ENCODE results near the gene CDH4.

The CDH4 gene

GRCh38 chr20:61548069-61548468 is 296.0 kb downstream of the CDH4 start:
- DNase-seq (ENCODE audit: low read depth in 1 of 2, low spot score in 1 of 2): no peak
- in situ Hi-C loops (cut with HindIII; ENCODE audit: low pct_unique_long_range_greater_than_20kb, low sequenced_read_pairs): no loop called here
- no peak for TF ChIP-seq JUND (IDR thresholded peaks at IDR 0.05; ENCODE audit: low read depth)

DNA sequence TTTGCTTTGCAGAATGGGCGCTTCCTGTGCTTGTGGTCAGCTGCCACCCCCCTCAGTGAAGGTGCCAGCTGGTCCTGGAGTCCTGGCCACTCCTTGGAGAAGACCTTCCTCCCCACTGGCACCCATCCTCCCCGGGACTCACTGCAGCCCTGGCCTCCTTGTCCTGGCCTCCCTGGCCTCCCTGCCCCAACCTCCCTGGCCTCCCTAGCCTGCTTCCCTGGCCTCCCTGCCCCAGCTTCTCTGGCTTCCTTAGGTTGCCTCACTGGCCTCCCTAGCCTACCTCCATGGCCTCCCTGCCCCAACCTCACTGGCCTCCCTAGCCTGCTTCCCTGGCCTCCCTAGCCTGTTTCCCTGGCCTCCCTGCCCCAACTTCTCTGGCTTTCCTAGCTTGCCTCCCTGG is 297.8 kb downstream of the CDH4 start:
- in situ Hi-C loops (cut with HindIII; ENCODE audit: low pct_unique_long_range_greater_than_20kb, low sequenced_read_pairs): no loop called here
- no peak for TF ChIP-seq JUND (IDR thresholded peaks at IDR 0.05; ENCODE audit: low read depth)
- DNase-seq (ENCODE audit: low read depth in 1 of 2, low spot score in 1 of 2): no peak

DNA sequence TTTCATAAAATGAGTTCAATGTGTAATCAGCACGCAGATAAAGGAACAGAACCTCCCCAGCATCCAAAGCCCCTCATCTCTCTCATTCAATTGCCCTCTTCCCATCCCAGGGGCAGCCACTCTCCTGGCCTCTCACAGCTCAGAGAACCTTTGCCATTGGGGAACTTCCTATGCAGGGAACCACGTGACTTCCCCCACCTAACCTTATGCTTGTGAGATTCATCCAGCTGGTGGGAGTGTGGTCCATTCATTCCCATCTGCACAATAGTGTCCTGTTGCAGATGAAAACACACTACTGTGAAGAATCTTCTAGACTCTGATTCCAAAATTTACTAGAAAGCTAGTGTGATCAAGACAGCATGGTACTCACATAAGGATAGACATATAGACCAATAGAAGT is 299.3 kb downstream of the CDH4 start:
- in situ Hi-C loops (cut with HindIII; ENCODE audit: low pct_unique_long_range_greater_than_20kb, low sequenced_read_pairs): no loop called here
- TF ChIP-seq JUND (IDR thresholded peaks at IDR 0.05; ENCODE audit: low read depth): no peak
- DNase-seq (ENCODE audit: low read depth in 1 of 2, low spot score in 1 of 2): no peak

GRCh38 chr20:61554617-61555016 is 302.6 kb downstream of the CDH4 start:
- in situ Hi-C loops (cut with HindIII; ENCODE audit: low pct_unique_long_range_greater_than_20kb, low sequenced_read_pairs): no loop called here
- TF ChIP-seq JUND (IDR thresholded peaks at IDR 0.05; ENCODE audit: low read depth): no peak
- DNase-seq (ENCODE audit: low read depth in 1 of 2, low spot score in 1 of 2): no peak

- TF ChIP-seq JUND (IDR thresholded peaks at IDR 0.05; ENCODE audit: low read depth): no peak
- no peak for DNase-seq (ENCODE audit: low read depth in 1 of 2, low spot score in 1 of 2)
- in situ Hi-C loops (cut with HindIII; ENCODE audit: low pct_unique_long_range_greater_than_20kb, low sequenced_read_pairs): no loop called here
Observed at GRCh38 chr20:61555566-61555965, 303.5 kb downstream of the CDH4 start.

- in situ Hi-C loops (cut with HindIII; ENCODE audit: low pct_unique_long_range_greater_than_20kb, low sequenced_read_pairs): no loop called here
- TF ChIP-seq JUND (IDR thresholded peaks at IDR 0.05; ENCODE audit: low read depth): no peak
- no peak for DNase-seq (ENCODE audit: low read depth in 1 of 2, low spot score in 1 of 2)
Observed at GRCh38 chr20:61556111-61556510, 304.1 kb downstream of the CDH4 start.

- no peak for TF ChIP-seq JUND (IDR thresholded peaks at IDR 0.05; ENCODE audit: low read depth)
- DNase-seq (ENCODE audit: low read depth in 1 of 2, low spot score in 1 of 2): no peak
- in situ Hi-C loops (cut with HindIII; ENCODE audit: low pct_unique_long_range_greater_than_20kb, low sequenced_read_pairs): no loop called here
Observed at GRCh38 chr20:61556673-61557072, 304.6 kb downstream of the CDH4 start.

- in situ Hi-C loops (cut with HindIII; ENCODE audit: low pct_unique_long_range_greater_than_20kb, low sequenced_read_pairs): no loop called here
Observed at GRCh38 chr20:61557621-61558020, 305.6 kb downstream of the CDH4 start.

DNA sequence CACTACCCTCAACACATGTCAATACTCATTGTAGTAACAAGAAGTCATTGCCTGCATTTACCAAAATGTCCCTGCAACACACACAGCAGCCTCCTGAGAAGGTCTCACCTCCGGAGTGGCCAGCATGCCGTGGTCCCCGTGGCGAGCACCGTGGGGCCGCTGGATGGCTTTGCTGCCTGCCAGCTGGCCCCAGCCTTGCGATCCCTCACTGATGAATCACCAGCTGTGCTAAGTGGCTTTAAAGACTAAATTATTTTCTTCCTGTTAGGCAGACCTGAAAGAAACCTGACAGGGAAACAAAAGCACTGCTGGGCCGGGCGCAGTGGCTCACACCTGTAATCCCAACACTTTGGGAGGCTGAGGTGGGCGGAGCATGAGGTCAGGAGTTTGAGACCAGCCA is 306.7 kb downstream of the CDH4 start:
- in situ Hi-C loops (cut with HindIII; ENCODE audit: low pct_unique_long_range_greater_than_20kb, low sequenced_read_pairs): no loop called here
- TF ChIP-seq JUND (IDR thresholded peaks at IDR 0.05; ENCODE audit: low read depth): no peak
- no peak for DNase-seq (ENCODE audit: low read depth in 1 of 2, low spot score in 1 of 2)

More at GRCh38 chr20:61557621-61558020, 305.6 kb downstream of the CDH4 start:
- no peak for TF ChIP-seq JUND (IDR thresholded peaks at IDR 0.05; ENCODE audit: low read depth)
- no peak for DNase-seq (ENCODE audit: low read depth in 1 of 2, low spot score in 1 of 2)

- in situ Hi-C loops (cut with HindIII; ENCODE audit: low pct_unique_long_range_greater_than_20kb, low sequenced_read_pairs): no loop called here
- no peak for TF ChIP-seq JUND (IDR thresholded peaks at IDR 0.05; ENCODE audit: low read depth)
- no peak for DNase-seq (ENCODE audit: low read depth in 1 of 2, low spot score in 1 of 2)
Observed at GRCh38 chr20:61559706-61560315, 307.8 kb downstream of the CDH4 start.

DNA sequence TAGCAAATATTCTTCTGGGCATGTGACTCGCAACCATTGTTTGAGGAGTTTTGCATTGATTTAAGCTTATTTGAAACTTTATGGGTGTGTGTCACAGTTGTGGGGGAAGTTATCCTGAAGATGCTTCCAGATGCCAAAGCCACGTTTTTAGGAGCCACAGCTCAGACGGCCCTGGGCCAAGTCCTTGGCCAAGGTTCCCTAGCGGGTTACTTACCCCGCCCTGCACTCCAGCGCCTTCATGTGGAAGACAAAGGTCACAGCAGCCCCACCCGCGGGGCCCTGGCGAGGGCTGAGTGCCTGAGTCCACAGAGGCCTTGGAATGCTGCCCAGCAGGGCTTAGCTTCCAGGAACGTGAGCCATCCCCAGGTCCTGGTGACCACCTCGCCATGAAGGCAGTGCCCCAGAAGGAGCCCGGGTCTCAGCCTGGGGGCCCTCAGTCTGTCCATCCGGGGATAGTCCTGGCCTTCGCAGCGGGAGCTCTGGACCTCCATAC is 308.3 kb downstream of the CDH4 start:
- in situ Hi-C loops (cut with HindIII; ENCODE audit: low pct_unique_long_range_greater_than_20kb, low sequenced_read_pairs): no loop called here
- no peak for TF ChIP-seq JUND (IDR thresholded peaks at IDR 0.05; ENCODE audit: low read depth)
- DNase-seq (ENCODE audit: low read depth in 1 of 2, low spot score in 1 of 2): no peak

DNA sequence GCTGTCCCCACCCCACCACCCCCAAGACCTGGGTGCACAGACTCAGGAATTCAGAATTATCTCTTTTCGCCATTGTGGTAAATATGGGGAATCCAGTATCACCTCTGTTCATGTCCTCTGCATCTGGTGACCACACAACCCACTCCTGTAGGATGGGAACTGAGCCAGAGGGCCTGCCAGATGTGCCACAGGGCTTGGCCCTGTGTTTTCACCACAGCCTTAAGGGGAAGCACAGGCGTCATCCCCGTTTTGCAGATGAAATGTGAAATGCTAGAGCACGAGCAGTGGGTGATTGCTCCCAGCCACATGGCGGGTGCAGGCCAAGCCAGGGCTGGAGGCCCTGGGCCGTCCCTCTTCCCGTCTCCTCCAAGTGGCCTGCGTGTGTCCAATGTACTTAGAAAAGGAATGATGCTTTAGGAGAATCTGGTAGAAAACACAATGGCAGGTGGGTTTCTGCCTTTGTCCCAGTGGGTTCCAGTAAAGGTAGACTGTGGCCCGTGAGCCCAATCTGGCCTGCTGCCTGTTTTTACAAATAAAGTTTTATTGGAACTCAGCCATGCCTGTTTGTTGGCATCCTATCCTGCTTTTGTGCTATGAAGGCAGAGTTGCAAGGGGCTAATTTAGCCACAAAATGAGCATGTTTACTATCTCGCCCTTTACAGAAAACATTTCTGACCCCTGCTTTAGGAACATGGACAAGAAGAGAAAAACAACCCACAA is 309.2 kb downstream of the CDH4 start:
- in situ Hi-C loops (cut with HindIII; ENCODE audit: low pct_unique_long_range_greater_than_20kb, low sequenced_read_pairs): no loop called here
- TF ChIP-seq JUND (IDR thresholded peaks at IDR 0.05; ENCODE audit: low read depth): no peak
- no peak for DNase-seq (ENCODE audit: low read depth in 1 of 2, low spot score in 1 of 2)

GRCh38 chr20:61562491-61562890 is 310.4 kb downstream of the CDH4 start:
- in situ Hi-C loops (cut with HindIII; ENCODE audit: low pct_unique_long_range_greater_than_20kb, low sequenced_read_pairs): no loop called here
- DNase-seq (ENCODE audit: low read depth in 1 of 2, low spot score in 1 of 2): no peak
- TF ChIP-seq JUND (IDR thresholded peaks at IDR 0.05; ENCODE audit: low read depth): no peak

Measured in T47D (cell line).